GM12878 (cell line): ENCODE results near the gene FAM193B. TPM values are rescaled to one million over a fixed set of nuclear protein-coding genes. Genes with fewer than 3 reads are reported as not detected.

Experiments
- ATAC-seq: fragments of 200-7000 bp; cut with Tn5 transposase; 3 replicates; pipeline ENCODE4 v1.9.1; 2020; ENCODE audit warnings: mild to moderate bottlenecking, moderate library complexity
- BruUV-seq: library from RNA; stranded (reverse); fragments of 400-500 nt; replicated peaks from 2 replicates; lab custom pipeline; 2021; lab: Mats Ljungman, UMichigan
- CTCF ChIA-PET: fragments of 300-600 bp; sonication (Branson Sonifier 250); formaldehyde crosslinking; extraction: SDS; loops from one replicate; lab custom pipeline; 2021; ENCODE audit warnings: inconsistent platforms; lab: Yijun Ruan, JAX
- POLR2A ChIA-PET: fragments of 350-600 bp; formaldehyde crosslinking; extraction: SDS; loops from one replicate; lab custom pipeline; 2021; ENCODE audit warnings: inconsistent platforms; lab: Charles Lee
- RAD21 ChIA-PET: fragments of 300-600 bp; sonication (Branson Sonifier 250); formaldehyde crosslinking; loops from one replicate; lab custom pipeline; 2023; ENCODE audit warnings: antibody characterized with exemption; ENCODE audit not compliant: unreplicated experiment; lab: Charles Lee
- SMC1A ChIA-PET: fragments of 300-600 bp; sonication (Branson Sonifier 250); formaldehyde crosslinking; loops from one replicate; lab custom pipeline; 2023; ENCODE audit not compliant: unreplicated experiment, uncharacterized antibody; lab: Charles Lee
- DNase-seq: peaks from one replicate; pipeline ENCODE4 v3.0.0-alpha.2; 2011; ENCODE audit warnings: low read depth, low spot score
- FAIRE-seq: peaks from 3 replicates; lab custom pipeline; 2011; peaks lifted over from hg19 to GRCh38; lab: Jason Lieb, UNC
- H2AFZ ChIP-seq: 2 replicates; pipeline ENCODE4 v1.6.0; 2011; ENCODE audit warnings: low read depth, low read length, control low read depth; ENCODE audit not compliant: control insufficient read depth
- H3K27ac ChIP-seq: 2 replicates; pipeline ENCODE4 v1.5.1; 2011; ENCODE audit warnings: control low read depth; ENCODE audit not compliant: control insufficient read depth, insufficient read depth
- H3K27me3 ChIP-seq, 2 experiments: replicated peaks in 1 of 2; 2 replicates each; pipeline versions ENCODE4 v1.6.0 to v1.6.1; 2011; ENCODE audit warnings: low read length in 1 of 2; ENCODE audit not compliant: control insufficient read depth in 2 of 2, insufficient read depth in 2 of 2
- H3K36me3 ChIP-seq, 2 experiments: 2 replicates each; pipeline ENCODE4 v1.5.1; 2011; ENCODE audit warnings: low read length in 1 of 2; ENCODE audit not compliant: control insufficient read depth in 2 of 2, insufficient read depth in 2 of 2
- H3K4me1 ChIP-seq: 2 replicates; pipeline ENCODE4 v1.6.1; 2011; ENCODE audit warnings: mild to moderate bottlenecking, low read length, moderate library complexity, mixed read lengths; ENCODE audit not compliant: control insufficient read depth, insufficient read depth
- H3K4me2 ChIP-seq: 2 replicates; pipeline ENCODE4 v1.6.0; 2011; ENCODE audit warnings: control low read depth; ENCODE audit not compliant: control insufficient read depth, insufficient read depth
- H3K4me3 ChIP-seq: fragments of 200-600 bp; sonication (generic); 2 replicates; pipeline ENCODE4 v1.5.1; 2016
- H3K79me2 ChIP-seq: 2 replicates; pipeline ENCODE4 v1.6.0; 2011; ENCODE audit warnings: low read length; ENCODE audit not compliant: control insufficient read depth, insufficient read depth
- H3K9ac ChIP-seq: 2 replicates; pipeline ENCODE4 v1.8.0; 2011; ENCODE audit warnings: low read length, control low read depth, mixed read lengths; ENCODE audit not compliant: control insufficient read depth, insufficient read depth
- H3K9me3 ChIP-seq: replicated peaks from 3 replicates; pipeline ENCODE4 v1.5.1; 2011; ENCODE audit warnings: mild to moderate bottlenecking, low read length; ENCODE audit not compliant: control insufficient read depth, insufficient read depth
- H4K20me1 ChIP-seq: 2 replicates; pipeline ENCODE4 v1.6.0; 2011; ENCODE audit not compliant: control insufficient read depth, insufficient read depth
- BMI1 ChIP-seq: fragments of 450-650 bp; IDR thresholded peaks from 2 replicates; pipeline ENCODE4 v1.6.1; 2016; ENCODE audit warnings: mild to moderate bottlenecking, moderate library complexity, borderline replicate concordance
- EGR1 ChIP-seq, 2 experiments: IDR thresholded peaks; 1 replicate in 1 of 2; 2 replicates in 1 of 2; pipeline ENCODE4 v1.6.1; 2011 to 2012; ENCODE audit warnings: low read depth in 2 of 2, low read length in 2 of 2, borderline replicate concordance in 1 of 2, mild to moderate bottlenecking in 1 of 2, moderate library complexity in 1 of 2
- FOS ChIP-seq: IDR thresholded peaks from 3 replicates; pipeline ENCODE4 v1.6.1; 2011; ENCODE audit warnings: borderline replicate concordance; ENCODE audit not compliant: insufficient read length; ENCODE audit errors: extremely low read depth
- IKZF2 ChIP-seq, 2 experiments: fragments of 450-650 bp; IDR thresholded peaks; 2 replicates each; pipeline ENCODE4 v1.6.1; 2017; ENCODE audit warnings: mild to moderate bottlenecking in 2 of 2, moderate library complexity in 2 of 2
- JUNB ChIP-seq: IDR thresholded peaks from 2 replicates; pipeline ENCODE4 v1.6.1; 2016; ENCODE audit warnings: antibody characterized with exemption, mild to moderate bottlenecking
- POLR2A ChIP-seq: IDR thresholded peaks from 2 replicates; pipeline ENCODE4 v1.6.1; 2011; ENCODE audit warnings: low read depth, mild to moderate bottlenecking, low read length
- TARDBP ChIP-seq: IDR thresholded peaks from 2 replicates; pipeline ENCODE4 v1.6.1; 2016; ENCODE audit warnings: borderline replicate concordance
- TBL1XR1 ChIP-seq: IDR thresholded peaks from 2 replicates; pipeline ENCODE4 v1.6.1; 2012; ENCODE audit warnings: low read depth, low read length, improper control_type of control experiment
- TCF12 ChIP-seq: IDR thresholded peaks from 2 replicates; pipeline ENCODE4 v1.6.1; 2011; ENCODE audit warnings: low read depth, mild to moderate bottlenecking, low read length
- whole genome bisulfite sequencing: methylation state at CpG from one replicate; pipeline ENCODE4 v1.1.6; 2016; ENCODE audit warnings: low lambda C conversion rate; ENCODE audit not compliant: insufficient replicate concordance, insufficient coverage; ENCODE audit errors: missing lambda C conversion rate; 5-methylcytosine and 5-hydroxymethylcytosine counted together
- in situ Hi-C: fragments of 300-500 bp; cut with MboI; formaldehyde crosslinking; loops from 9 replicates; pipeline ENCODE4 v1.14.3; 2018; ENCODE audit warnings: mixed read lengths
- intact Hi-C: fragments of 100-400 bp; cut with micrococcal nuclease; formaldehyde crosslinking; loops from one replicate; pipeline ENCODE4 v1.14.2; 2022; ENCODE audit not compliant: unreplicated experiment
- polyA plus RNA-seq, 11 experiments: library from polyadenylated mRNA; depleted of rRNA in 4 of 11; unstranded in 6 of 11; stranded (reverse) in 5 of 11; fragments of >200 nt; fragmentation: Nextera tagmentation in 4 of 11; fragmentation: Illumina TruSeq in 1 of 11; extraction: Ambion mirVana in 4 of 11; extraction: Trizol in 1 of 11; gene quantifications; 1 replicate in 1 of 11; 2 replicates in 10 of 11; pipeline versions ENCODE4 v1.2.1 to v1.2.3, GENCODE V29; 2011 to 2016; ENCODE audit warnings: inconsistent platforms in 2 of 11, missing spikeins in 2 of 11, low read depth in 1 of 11
- total RNA-seq, 4 experiments: library from RNA; depleted of rRNA in 3 of 4; stranded (reverse); fragments of >200 nt in 3 of 4; fragmentation: Illumina TruSeq in 1 of 4; extraction: Trizol in 1 of 4; gene quantifications; 2 replicates each; pipeline versions ENCODE4 v1.2.1 to v1.2.3, GENCODE V29; 2013 to 2021

The FAM193B gene
- total and polyA plus RNA-seq, 10 of the 15 experiments (the other 5 are each of a cell fraction or from before 2014, with no cell fraction given) = 3.3 to 47.0 (median 25.1) TPM

DNA sequence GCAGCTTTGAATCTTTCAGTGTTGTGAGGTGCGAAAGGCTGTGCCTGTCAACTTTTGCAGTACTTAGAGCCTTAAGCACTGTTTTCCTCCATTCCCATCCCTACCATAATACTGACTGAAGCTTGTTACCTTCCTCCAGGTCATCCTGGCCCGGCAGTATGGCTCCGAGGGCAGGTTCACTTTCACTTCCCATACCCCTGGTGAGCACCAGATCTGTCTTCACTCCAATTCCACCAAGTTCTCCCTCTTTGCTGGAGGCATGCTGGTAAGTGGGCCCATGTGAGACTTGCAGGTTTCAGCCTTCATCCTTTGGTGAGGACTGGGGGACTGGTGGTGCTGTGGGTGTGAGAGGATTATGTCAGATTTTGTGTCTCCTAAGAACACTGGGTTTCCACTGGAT, 39.1 kb upstream of the FAM193B start:
- DNase-seq = no peak
- no TSS peak for BruUV-seq
- WGBS = 68% methylated on average over 3 of the region's 3 CpGs
- RAD21 ChIA-PET = interaction anchor here (1.1 to 1.2 kb wide), 2 partner anchors 83 to 92 kb away, joined by 3 to 5 read pairs; no protein-coding TSS in a partner anchor
- Histone ChIP-seq H3K27me3 (no peaks in the 10 kb centered on the region), H3K4me1 (peaks cover 8% of the 10 kb centered on the region), H2AFZ (no peak overlapping the region), H3K9me3 (no peaks in the 10 kb centered on the region), H3K36me3 (peaks cover 14 to 30% of the 10 kb centered on the region in 2 experiments; a peak in 3 of 4 replicates), H4K20me1 (no peaks in the 10 kb centered on the region), H3K4me3 (peak overlapping the region; percentile 88), H3K9ac (no peak overlapping the region; the same call in 1 of the 2 replicates), H3K79me2 (peaks cover 21% of the 10 kb centered on the region), H3K27ac (no peak overlapping the region), H3K4me2 (peak overlapping the region; percentile 76)
- no peak for ATAC-seq
- intact Hi-C loops (loop anchor here (2.0 to 10.0 kb wide), 3 partner anchors 77 to 289 kb away; partner anchors contain the start of genes DDX41, PRELID1 and RAB24), in situ Hi-C loops (no loop called here)
- SMC1A ChIA-PET = no interaction called here
- TF ChIP-seq POLR2A (peak; percentile 57), BMI1 (no peak)
- no peak for FAIRE-seq
- CTCF ChIA-PET = interaction anchor here (0.8 to 1.7 kb wide), 3 partner anchors 84 to 204 kb away, joined by 4 read pairs; partner anchors contain the start of gene DOK3
- POLR2A ChIA-PET = interaction anchor here (0.7 to 1.3 kb wide), 7 partner anchors 9 to 926 kb away, joined by 3 to 7 read pairs (median 3); partner anchors contain the start of gene PDLIM7

DNA sequence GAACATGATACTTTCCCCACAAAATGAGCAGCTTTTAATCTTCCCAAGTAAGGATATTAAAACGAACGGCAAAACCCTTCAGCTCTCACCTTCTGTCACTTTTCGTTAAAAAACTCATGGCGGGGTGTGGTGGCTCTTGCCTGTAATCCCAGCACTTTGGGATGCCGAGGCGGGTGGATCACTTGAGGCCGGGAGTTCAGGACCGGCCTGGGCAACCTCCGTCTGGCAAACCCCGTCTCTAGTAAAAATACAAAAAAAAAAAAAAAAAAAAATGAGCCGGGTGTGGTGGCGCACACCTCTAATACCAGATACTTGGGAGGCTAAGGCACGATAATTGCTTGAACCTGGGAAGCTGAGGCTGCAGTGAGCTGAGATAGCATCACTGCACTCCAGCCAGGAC, 38.5 kb upstream of the FAM193B start:
- no peak overlapping the region for H2AFZ ChIP-seq
- H3K4me3 ChIP-seq = peak overlapping the region; percentile 88
- TF ChIP-seq TBL1XR1 (no peak), FOS (no peak), JUNB (no peak), TCF12 (no peak), TARDBP (no peak), IKZF2 (IDR thresholded peaks at IDR 0.05) (no peak), EGR1 (IDR thresholded peaks at IDR 0.05; ENCODE audit: borderline replicate concordance in 1 of 2, low read depth in 2 of 2, low read length in 2 of 2) (no peak)
- in situ Hi-C loops = no loop called here
- BruUV-seq = no TSS peak
- ChIA-PET SMC1A (no interaction called here), POLR2A (interaction anchor here (0.6 to 1.4 kb wide), 13 partner anchors 8 to 925 kb away, joined by 3 to 10 read pairs (median 4); partner anchors contain the start of genes DDX41, DOK3 and PDLIM7), CTCF (interaction anchor here (0.8 to 1.7 kb wide), 3 partner anchors 8 to 204 kb away, joined by 4 read pairs; partner anchors contain the start of gene DOK3), RAD21 (interaction anchor here (1.1 to 1.4 kb wide), 4 partner anchors 44 to 91 kb away, joined by 3 to 5 read pairs (median 4); no protein-coding TSS in a partner anchor)
- peak overlapping the region; percentile 82 for H3K9ac ChIP-seq
- H3K27ac ChIP-seq = peak overlapping the region; percentile 85
- intact Hi-C loops = loop anchor here (2.0 to 10.0 kb wide), 3 partner anchors 76 to 288 kb away; partner anchors contain the start of genes DDX41, PRELID1 and RAB24
- FAIRE-seq = no peak
- peaks cover 8% of the 10 kb centered on the region for H3K4me1 ChIP-seq
- no peaks in the 10 kb centered on the region for H4K20me1 ChIP-seq
- no peak for DNase-seq
- ATAC-seq = no peak
- H3K36me3 ChIP-seq = peaks cover 14 to 30% of the 10 kb centered on the region in 2 experiments; a peak in 3 of 4 replicates
- 45% methylated on average over 6 of the region's 13 CpGs for WGBS
- no peaks in the 10 kb centered on the region for H3K27me3 ChIP-seq
- peak overlapping the region; percentile 76 for H3K4me2 ChIP-seq
- H3K79me2 ChIP-seq = peaks cover 21% of the 10 kb centered on the region
- H3K9me3 ChIP-seq = no peaks in the 10 kb centered on the region
